HepG2 (cell line): Measurements from ENCODE around the gene RAD50.

Source experiments
- ETV6 ChIP-seq: sonication (generic); formaldehyde crosslinking; conservative IDR thresholded peaks from 2 replicates; pipeline ENCODE4 v1.4.0; 2020; ENCODE audit warnings: missing genetic modification reagents
- HDAC2 ChIP-seq: sonication (generic); formaldehyde crosslinking; IDR thresholded peaks from 2 replicates; pipeline ENCODE4 v1.4.0; 2020; ENCODE audit warnings: missing genetic modification reagents
- POLR2A ChIP-seq, 2 experiments: IDR thresholded peaks; 2 replicates each; pipeline ENCODE4 v1.6.1; 2011; ENCODE audit warnings: low read depth in 2 of 2, low read length in 2 of 2, mild to moderate bottlenecking in 1 of 2, moderate library complexity in 1 of 2; ENCODE audit not compliant: insufficient read depth in 1 of 2
- YY1 ChIP-seq: IDR thresholded peaks from 2 replicates; pipeline ENCODE4 v1.6.1; 2011; ENCODE audit warnings: low read length, low read depth, moderate library complexity, mild to moderate bottlenecking; ENCODE audit not compliant: insufficient read depth, insufficient replicate concordance
- ZNF354B ChIP-seq: sonication (generic); formaldehyde crosslinking; IDR thresholded peaks from 2 replicates; pipeline ENCODE4 v1.8.0; 2022; ENCODE audit warnings: mild to moderate bottlenecking, missing genetic modification reagents
- TF ChIP-seq, protein P1 (sequence below): IDR thresholded peaks from 2 replicates; pipeline ENCODE4 v1.6.1; 2016

DNA sequence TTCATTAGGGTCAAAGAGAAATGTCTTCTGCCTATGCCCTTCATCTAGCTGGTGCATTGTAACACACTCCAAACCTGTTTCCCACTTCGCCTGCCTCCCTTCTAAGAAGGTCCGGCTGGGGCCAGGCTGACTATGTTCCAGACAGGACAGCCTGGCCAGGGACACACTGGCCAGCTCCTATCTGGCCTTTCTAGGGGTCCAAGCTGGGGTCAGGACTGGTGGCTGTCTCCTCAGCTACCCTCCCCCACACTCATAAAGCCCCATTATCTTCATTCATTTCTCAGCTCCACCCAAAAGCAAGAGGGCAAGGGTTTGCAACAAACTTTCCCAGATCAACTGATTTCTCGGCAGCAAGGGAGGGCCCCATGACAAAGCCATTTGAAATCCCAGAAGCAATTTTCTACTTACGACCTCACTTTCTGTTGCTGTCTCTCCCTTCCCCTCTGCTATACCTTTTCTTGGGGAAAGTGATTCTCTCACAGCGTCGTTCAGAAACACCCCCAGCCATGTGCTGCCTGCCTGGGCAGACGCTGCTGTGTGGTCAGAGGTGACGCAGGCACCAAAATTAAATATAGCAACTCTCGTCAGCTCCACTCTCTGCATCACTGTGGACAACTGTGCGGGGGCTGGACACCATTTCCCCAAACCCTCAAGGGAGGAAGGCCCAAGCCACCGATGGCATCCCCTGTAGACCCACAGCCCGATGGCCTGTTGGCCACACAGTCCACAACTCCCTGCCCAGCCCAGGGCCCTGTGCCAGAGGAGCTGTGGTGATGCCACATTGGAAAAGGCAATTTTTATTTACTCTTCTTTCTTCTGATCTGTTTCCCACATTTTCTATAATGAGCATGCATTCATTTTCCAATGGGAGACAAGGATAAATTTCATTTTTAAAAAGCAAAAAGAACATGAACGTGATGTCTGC is 107.3 kb downstream of the RAD50 start:
- TF ChIP-seq POLR2A (IDR thresholded peaks at IDR 0.05; ENCODE audit: insufficient read depth in 1 of 2, low read depth in 2 of 2, low read length in 2 of 2) (no peak), ETV6 (CRISPR knock-in tag) (no peak), YY1 (no peak), HDAC2 (CRISPR knock-in tag) (no peak), ZNF354B (CRISPR knock-in tag) (no peak)
- TF ChIP-seq, protein P1, sequence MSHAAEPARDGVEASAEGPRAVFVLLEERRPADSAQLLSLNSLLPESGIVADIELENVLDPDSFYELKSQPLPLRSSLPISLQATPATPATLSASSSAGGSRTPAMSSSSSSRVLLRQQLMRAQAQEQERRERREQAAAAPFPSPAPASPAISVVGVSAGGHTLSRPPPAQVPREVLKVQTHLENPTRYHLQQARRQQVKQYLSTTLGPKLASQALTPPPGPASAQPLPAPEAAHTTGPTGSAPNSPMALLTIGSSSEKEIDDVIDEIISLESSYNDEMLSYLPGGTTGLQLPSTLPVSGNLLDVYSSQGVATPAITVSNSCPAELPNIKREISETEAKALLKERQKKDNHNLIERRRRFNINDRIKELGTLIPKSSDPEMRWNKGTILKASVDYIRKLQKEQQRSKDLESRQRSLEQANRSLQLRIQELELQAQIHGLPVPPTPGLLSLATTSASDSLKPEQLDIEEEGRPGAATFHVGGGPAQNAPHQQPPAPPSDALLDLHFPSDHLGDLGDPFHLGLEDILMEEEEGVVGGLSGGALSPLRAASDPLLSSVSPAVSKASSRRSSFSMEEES (CRISPR knock-in tag): no peak
